Stimulated activated effector memory CD8-positive, alpha-beta T cell treated with anti-CD3 and anti-CD28 coated beads, Interleukin-12 subunit alpha, Interleukin-12 subunit beta, amount 100 ng/mL, for 72 hours (primary cell): ENCODE measurements around the gene RNF224.
"Not testable (repeated sequence)": the region's sequence is repeated elsewhere in the genome, so short reads cannot be mapped to it uniquely, and the experiment has no call there.

Experiments
- ATAC-seq: fragments of 150-1000 bp; cut with Tn5 transposase; 2 replicates; pipeline ENCODE4 v1.10.0; 2021
- DNase-seq, 2 donors: peaks; one replicate each; pipeline ENCODE4 v3.0.0; 2021 to 2022; ENCODE audit warnings: low spot score in 2 of 2
- H3K27ac Mint-ChIP-seq: one replicate; pipeline ENCODE4 v1.8.0; 2022; ENCODE audit warnings: mild to moderate bottlenecking, mixed read lengths
- H3K36me3 Mint-ChIP-seq: one replicate; pipeline ENCODE4 v1.8.0; 2022; ENCODE audit warnings: mild to moderate bottlenecking, mixed read lengths
- H3K4me1 Mint-ChIP-seq: one replicate; pipeline ENCODE4 v1.8.0; 2022; ENCODE audit warnings: mixed read lengths
- H3K4me3 Mint-ChIP-seq: one replicate; pipeline ENCODE4 v1.8.0; 2022; ENCODE audit warnings: mild to moderate bottlenecking, mixed read lengths
- H3K9me3 Mint-ChIP-seq: one replicate; pipeline ENCODE4 v1.8.0; 2022; ENCODE audit warnings: mixed read lengths

The RNF224 gene

GRCh38 chr9:137256362-137256761, 29.1 kb downstream of the RNF224 start:
- H3K9me3 Mint-ChIP-seq = no peaks in the 10 kb centered on the region
- no peak for ATAC-seq
- H3K4me1 Mint-ChIP-seq = peaks cover 7% of the 10 kb centered on the region
- H3K4me3 Mint-ChIP-seq = peak overlapping the region; percentile 87
- H3K36me3 Mint-ChIP-seq = peaks cover 59% of the 10 kb centered on the region
- DNase-seq = no peak
- H3K27ac Mint-ChIP-seq = peak overlapping the region; percentile 10

GRCh38 chr9:137256856-137257255, 29.6 kb downstream of the RNF224 start:
- peaks cover 64% of the 10 kb centered on the region for H3K36me3 Mint-ChIP-seq
- peak overlapping the region; percentile 87 for H3K4me3 Mint-ChIP-seq
- peak overlapping the region; percentile 10 for H3K27ac Mint-ChIP-seq

GRCh38 chr9:137262173-137262908, 35.0 kb downstream of the RNF224 start:
- not testable (repeated sequence) for H3K27ac Mint-ChIP-seq, ATAC-seq, H3K4me3 Mint-ChIP-seq, DNase-seq, H3K9me3 Mint-ChIP-seq, H3K4me1 Mint-ChIP-seq
- peaks cover 84% of the 10 kb centered on the region for H3K36me3 Mint-ChIP-seq

More at GRCh38 chr9:137256856-137257255, 29.6 kb downstream of the RNF224 start:
- ATAC-seq = no peak
- DNase-seq = no peak
- Mint-ChIP-seq H3K9me3 (no peaks in the 10 kb centered on the region), H3K4me1 (peaks cover 11% of the 10 kb centered on the region)

- peaks cover 5% of the 10 kb centered on the region for H3K4me1 Mint-ChIP-seq
Measured at GRCh38 chr9:137262909-137263285, 35.6 kb downstream of the RNF224 start.

GRCh38 chr9:137263506-137263905, 36.2 kb downstream of the RNF224 start:
- Mint-ChIP-seq H3K36me3 (peaks cover 84% of the 10 kb centered on the region), H3K4me3 (no peak overlapping the region), H3K27ac (peak overlapping the region; percentile 60), H3K9me3 (no peaks in the 10 kb centered on the region), H3K4me1 (peaks cover 8% of the 10 kb centered on the region)
- no peak for DNase-seq
- ATAC-seq = no peak

More at GRCh38 chr9:137262909-137263285, 35.6 kb downstream of the RNF224 start:
- Mint-ChIP-seq H3K36me3 (peaks cover 84% of the 10 kb centered on the region), H3K27ac (no peak overlapping the region), H3K4me3 (no peak overlapping the region), H3K9me3 (no peaks in the 10 kb centered on the region)
- no peak for ATAC-seq
- no peak for DNase-seq

GRCh38 chr9:137264067-137264466, 36.8 kb downstream of the RNF224 start:
- Mint-ChIP-seq H3K4me1 (peaks cover 13% of the 10 kb centered on the region), H3K9me3 (no peaks in the 10 kb centered on the region), H3K36me3 (peaks cover 84% of the 10 kb centered on the region), H3K4me3 (no peak overlapping the region), H3K27ac (no peak overlapping the region)
- no peak for DNase-seq
- ATAC-seq = no peak

GRCh38 chr9:137265496-137266161, 38.3 kb downstream of the RNF224 start:
- Mint-ChIP-seq H3K4me3 (no peak overlapping the region), H3K9me3 (no peaks in the 10 kb centered on the region), H3K4me1 (peaks cover 21% of the 10 kb centered on the region), H3K27ac (no peak overlapping the region), H3K36me3 (peaks cover 84% of the 10 kb centered on the region)
- DNase-seq (no peak), ATAC-seq (peak; percentile 22)

- H3K9me3 Mint-ChIP-seq = no peaks in the 10 kb centered on the region
- peaks cover 24% of the 10 kb centered on the region for H3K4me1 Mint-ChIP-seq
- no peak overlapping the region for H3K27ac Mint-ChIP-seq
- ATAC-seq (no peak), DNase-seq (no peak)
- peaks cover 84% of the 10 kb centered on the region for H3K36me3 Mint-ChIP-seq
- no peak overlapping the region for H3K4me3 Mint-ChIP-seq
Measured at GRCh38 chr9:137266162-137266527, 38.8 kb downstream of the RNF224 start.

- DNase-seq (no peak), ATAC-seq (no peak)
- H3K9me3 Mint-ChIP-seq = no peaks in the 10 kb centered on the region
- peaks cover 25% of the 10 kb centered on the region for H3K4me1 Mint-ChIP-seq
- no peak overlapping the region for H3K4me3 Mint-ChIP-seq
- peaks cover 81% of the 10 kb centered on the region for H3K36me3 Mint-ChIP-seq
- H3K27ac Mint-ChIP-seq = no peak overlapping the region
Measured at GRCh38 chr9:137266585-137267453, 39.5 kb downstream of the RNF224 start.

- no peak overlapping the region for H3K27ac Mint-ChIP-seq
- H3K36me3 Mint-ChIP-seq = peaks cover 78% of the 10 kb centered on the region
- ATAC-seq = no peak
- H3K9me3 Mint-ChIP-seq = no peaks in the 10 kb centered on the region
- H3K4me1 Mint-ChIP-seq = peaks cover 23% of the 10 kb centered on the region
- no peak for DNase-seq
- no peak overlapping the region for H3K4me3 Mint-ChIP-seq
Measured at GRCh38 chr9:137267933-137268355, 40.6 kb downstream of the RNF224 start.

- ATAC-seq (no peak), DNase-seq (no peak)
- H3K27ac Mint-ChIP-seq = peak overlapping the region; percentile 16
- H3K4me3 Mint-ChIP-seq = no peak overlapping the region
- H3K36me3 Mint-ChIP-seq = peaks cover 77% of the 10 kb centered on the region
- H3K4me1 Mint-ChIP-seq = peaks cover 23% of the 10 kb centered on the region
- H3K9me3 Mint-ChIP-seq = no peaks in the 10 kb centered on the region
Measured at GRCh38 chr9:137268538-137269201, 41.4 kb downstream of the RNF224 start.

- no peak overlapping the region for H3K4me3 Mint-ChIP-seq
- H3K9me3 Mint-ChIP-seq = no peaks in the 10 kb centered on the region
- peaks cover 71% of the 10 kb centered on the region for H3K36me3 Mint-ChIP-seq
- DNase-seq (no peak), ATAC-seq (no peak)
- peaks cover 26% of the 10 kb centered on the region for H3K4me1 Mint-ChIP-seq
- H3K27ac Mint-ChIP-seq = peak overlapping the region; percentile 54
Measured at GRCh38 chr9:137269231-137269772, 42.0 kb downstream of the RNF224 start.

GRCh38 chr9:137270929-137271695, 43.8 kb downstream of the RNF224 start:
- H3K27ac Mint-ChIP-seq = peak overlapping the region; percentile 37
- ATAC-seq = no peak
- H3K4me1 Mint-ChIP-seq = peaks cover 41% of the 10 kb centered on the region
- no peak for DNase-seq
- no peak overlapping the region for H3K4me3 Mint-ChIP-seq
- peaks cover 59% of the 10 kb centered on the region for H3K36me3 Mint-ChIP-seq
- H3K9me3 Mint-ChIP-seq = no peaks in the 10 kb centered on the region

GRCh38 chr9:137271696-137272076, 44.4 kb downstream of the RNF224 start:
- Mint-ChIP-seq H3K4me3 (no peak overlapping the region), H3K4me1 (peaks cover 42% of the 10 kb centered on the region), H3K9me3 (no peaks in the 10 kb centered on the region), H3K27ac (peak overlapping the region; percentile 37), H3K36me3 (peaks cover 54% of the 10 kb centered on the region)
- no peak for DNase-seq
- no peak for ATAC-seq
